Body of pancreas (tissue), 4 donors: Measurements from ENCODE around the gene SYNPR. TPM values are rescaled to one million over a fixed set of nuclear protein-coding genes. Genes with fewer than 3 reads are reported as not detected.

Source experiments
- ATAC-seq: fragments of 150-250 bp; one replicate; pipeline ENCODE4 v1.9.1; 2016
- DNase-seq, 4 donors: peaks; one replicate each; pipeline ENCODE4 v3.0.0-alpha.2; 2019
- H3K27ac ChIP-seq, 4 donors: fragments of 200-600 bp; sonication (generic); 1 replicate in 3 of 4; 2 replicates in 1 of 4; pipeline versions ENCODE4 v1.5.1 to v1.6.1; 2016 to 2019; ENCODE audit warnings: mild to moderate bottlenecking in 1 of 4, mixed read lengths in 1 of 4, moderate library complexity in 1 of 4
- H3K27me3 ChIP-seq, 2 donors: fragments of 200-600 bp; sonication (generic); one replicate each; pipeline ENCODE4 v1.6.0; 2016; ENCODE audit warnings: mild to moderate bottlenecking in 1 of 2
- H3K36me3 ChIP-seq, 2 donors: fragments of 200-600 bp; sonication (generic); replicated peaks in 1 of 2; 2 replicates each; pipeline ENCODE4 v1.5.1; 2016; ENCODE audit warnings: low read depth in 2 of 2; ENCODE audit not compliant: insufficient read depth in 1 of 2
- H3K4me1 ChIP-seq: fragments of 200-600 bp; sonication (generic); one replicate; pipeline ENCODE4 v1.6.0; 2016
- H3K4me3 ChIP-seq, 2 donors: fragments of 200-600 bp; sonication (generic); 1 replicate in 1 of 2; 2 replicates in 1 of 2; pipeline ENCODE4 v1.5.1; 2016 to 2019
- H3K9me3 ChIP-seq, 3 donors: fragments of 200-600 bp; sonication (generic); 1 replicate in 2 of 3; 2 replicates in 1 of 3; pipeline ENCODE4 v1.5.1; 2016
- POLR2A ChIP-seq, 3 donors: fragments of 450-650 bp; IDR thresholded peaks; one replicate each; pipeline ENCODE4 v1.6.1; 2016; ENCODE audit warnings: antibody characterized with exemption in 3 of 3, mild to moderate bottlenecking in 2 of 3
- WGBS, 2 donors: methylation state at CpG; one replicate each; pipeline ENCODE4 v1.1.5; 2017; 5-methylcytosine and 5-hydroxymethylcytosine counted together
- intact Hi-C: fragments of 100-400 bp; cut with DNase I; formaldehyde crosslinking; loops from one replicate; pipeline ENCODE4 v1.15.1; 2023
- total RNA-seq, 2 donors: library from RNA; depleted of rRNA; stranded (reverse); fragments of >200 nt; gene quantifications; one replicate each; pipeline ENCODE4 v1.1.0, GENCODE V29; 2016
- TF ChIP-seq, protein P1 (sequence below), 7 experiments: fragments of 450-650 bp in 4 of 7; fragments of 200-600 bp in 3 of 7; sonication (generic) in 3 of 7; IDR thresholded peaks; one replicate each; pipeline ENCODE4 v1.5.1; 2016 to 2019; ENCODE audit warnings: antibody characterized with exemption in 7 of 7

Gene SYNPR
- total RNA-seq, 2 donors from 2014 or later: 0.52 TPM; not detected in 1

DNA sequence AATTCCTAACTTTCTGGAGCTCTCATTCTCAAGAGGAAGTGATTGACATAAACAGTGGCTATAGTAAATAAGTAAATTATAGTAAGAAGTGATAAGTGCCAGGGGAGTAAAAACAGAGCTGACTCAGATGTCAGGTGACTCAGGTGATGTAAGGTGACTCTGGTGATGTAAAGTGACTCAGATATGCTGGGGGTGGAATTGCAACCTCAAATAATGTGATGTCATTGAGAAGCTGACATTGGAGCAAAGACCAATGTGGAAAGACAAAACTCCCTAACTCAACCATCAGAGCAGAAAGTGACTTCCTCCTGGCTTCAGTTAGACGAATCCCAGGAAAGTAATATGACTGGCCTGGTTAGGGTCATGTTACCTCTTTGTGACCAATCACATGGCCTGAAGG is 230.2 kb downstream of the SYNPR start:
- DNase-seq (peak in 1 of 4 donors; percentile 5), ATAC-seq (peak; percentile 27)
- H3K27me3 ChIP-seq: no peaks in the 10 kb centered on the region
- intact Hi-C loops: no loop called here
- TF ChIP-seq, protein P1, sequence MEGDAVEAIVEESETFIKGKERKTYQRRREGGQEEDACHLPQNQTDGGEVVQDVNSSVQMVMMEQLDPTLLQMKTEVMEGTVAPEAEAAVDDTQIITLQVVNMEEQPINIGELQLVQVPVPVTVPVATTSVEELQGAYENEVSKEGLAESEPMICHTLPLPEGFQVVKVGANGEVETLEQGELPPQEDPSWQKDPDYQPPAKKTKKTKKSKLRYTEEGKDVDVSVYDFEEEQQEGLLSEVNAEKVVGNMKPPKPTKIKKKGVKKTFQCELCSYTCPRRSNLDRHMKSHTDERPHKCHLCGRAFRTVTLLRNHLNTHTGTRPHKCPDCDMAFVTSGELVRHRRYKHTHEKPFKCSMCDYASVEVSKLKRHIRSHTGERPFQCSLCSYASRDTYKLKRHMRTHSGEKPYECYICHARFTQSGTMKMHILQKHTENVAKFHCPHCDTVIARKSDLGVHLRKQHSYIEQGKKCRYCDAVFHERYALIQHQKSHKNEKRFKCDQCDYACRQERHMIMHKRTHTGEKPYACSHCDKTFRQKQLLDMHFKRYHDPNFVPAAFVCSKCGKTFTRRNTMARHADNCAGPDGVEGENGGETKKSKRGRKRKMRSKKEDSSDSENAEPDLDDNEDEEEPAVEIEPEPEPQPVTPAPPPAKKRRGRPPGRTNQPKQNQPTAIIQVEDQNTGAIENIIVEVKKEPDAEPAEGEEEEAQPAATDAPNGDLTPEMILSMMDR (IDR thresholded peaks at IDR 0.05): no peak
- no peak for TF ChIP-seq POLR2A (IDR thresholded peaks at IDR 0.05)
- H3K36me3 ChIP-seq: no peaks in the 10 kb centered on the region
- no peaks in the 10 kb centered on the region for H3K9me3 ChIP-seq
- no peak overlapping the region for H3K4me3 ChIP-seq
- no peak overlapping the region for H3K27ac ChIP-seq
- H3K4me1 ChIP-seq: no peaks in the 10 kb centered on the region
- WGBS, 2 donors: 74 to 78% methylated on average over 1 of the region's 1 CpG

DNA sequence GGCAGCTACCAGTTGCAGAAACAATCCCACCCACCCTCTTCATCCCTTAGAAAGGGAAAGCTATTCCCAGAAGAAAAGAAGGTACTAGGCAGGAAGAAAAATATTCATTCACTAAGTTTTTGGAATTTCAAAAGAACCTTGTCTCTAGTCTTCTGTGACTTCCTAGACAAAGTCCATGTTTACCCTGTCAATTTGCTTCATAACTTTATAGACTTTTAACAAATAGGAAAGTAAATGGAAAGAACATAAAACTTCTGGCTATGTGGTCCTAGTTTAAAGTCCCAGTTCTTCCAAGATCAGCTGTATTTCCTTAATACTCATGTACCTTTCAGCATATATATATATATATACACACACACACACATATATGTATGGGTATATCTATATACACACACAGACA is 230.7 kb downstream of the SYNPR start:
- H3K9me3 ChIP-seq: no peaks in the 10 kb centered on the region
- H3K27ac ChIP-seq: no peak overlapping the region
- H3K4me1 ChIP-seq: no peaks in the 10 kb centered on the region
- H3K36me3 ChIP-seq: no peaks in the 10 kb centered on the region
- intact Hi-C loops: no loop called here
- DNase-seq: no peak
- no peak overlapping the region for H3K4me3 ChIP-seq
- ATAC-seq: no peak
- H3K27me3 ChIP-seq: no peaks in the 10 kb centered on the region
- TF ChIP-seq POLR2A (IDR thresholded peaks at IDR 0.05): no peak
- TF ChIP-seq, protein P1 (IDR thresholded peaks at IDR 0.05): no peak

DNA sequence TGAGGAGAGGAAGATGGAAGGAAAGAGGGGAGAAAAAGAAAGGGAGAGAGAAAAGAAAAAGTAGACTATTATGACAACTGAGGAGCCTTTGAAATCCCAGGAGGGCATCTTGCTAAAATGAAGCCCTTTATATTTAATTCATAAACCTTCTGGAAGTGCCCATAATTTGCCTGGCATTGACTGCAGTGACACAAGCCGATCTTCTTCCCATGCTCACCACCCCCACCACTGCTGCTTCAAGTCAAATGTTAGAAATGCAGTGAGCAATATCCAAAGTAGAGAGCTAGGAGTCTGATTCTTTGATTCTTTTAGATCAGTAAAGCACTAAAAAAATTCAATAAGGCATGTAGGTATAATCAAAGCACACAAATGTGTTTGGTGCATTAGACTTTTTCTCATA is 235.7 kb downstream of the SYNPR start:
- Histone ChIP-seq H3K36me3 (no peaks in the 10 kb centered on the region), H3K4me3 (no peak overlapping the region), H3K9me3 (no peaks in the 10 kb centered on the region), H3K4me1 (no peaks in the 10 kb centered on the region), H3K27ac (no peak overlapping the region), H3K27me3 (no peaks in the 10 kb centered on the region)
- intact Hi-C loops: no loop called here
- 86 to 92% methylated on average over 1 of the region's 1 CpG for WGBS, 2 donors
- no peak for TF ChIP-seq POLR2A (IDR thresholded peaks at IDR 0.05)
- TF ChIP-seq, protein P1 (IDR thresholded peaks at IDR 0.05): no peak
- ATAC-seq (no peak), DNase-seq (no peak)

DNA sequence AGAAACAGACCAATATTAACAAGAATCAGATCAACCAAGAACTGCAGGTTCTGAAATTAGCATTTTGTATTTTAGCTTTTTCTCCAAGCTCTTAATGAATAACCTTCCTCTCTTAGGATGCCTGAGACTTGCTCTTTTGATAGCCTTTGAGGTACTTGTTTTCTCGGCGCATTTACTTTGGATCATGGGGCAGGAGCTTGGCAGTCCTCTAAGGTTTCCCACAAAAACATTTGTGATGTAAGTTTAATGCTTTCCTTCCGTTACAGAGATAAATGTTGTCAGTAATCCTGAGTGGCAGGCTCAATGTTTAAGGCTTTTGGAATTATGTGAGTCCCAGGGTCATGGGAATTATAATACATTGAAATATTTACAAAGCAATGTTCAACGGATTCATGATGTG is 236.6 kb downstream of the SYNPR start:
- Histone ChIP-seq H3K9me3 (no peaks in the 10 kb centered on the region), H3K36me3 (no peaks in the 10 kb centered on the region), H3K27ac (no peak overlapping the region), H3K27me3 (no peaks in the 10 kb centered on the region), H3K4me1 (no peaks in the 10 kb centered on the region), H3K4me3 (no peak overlapping the region)
- no peak for TF ChIP-seq POLR2A (IDR thresholded peaks at IDR 0.05)
- TF ChIP-seq, protein P1 (IDR thresholded peaks at IDR 0.05): no peak
- no peak for ATAC-seq
- intact Hi-C loops: no loop called here
- no peak for DNase-seq
- WGBS, 2 donors: 77 to 83% methylated on average over 4 of the region's 4 CpGs

DNA sequence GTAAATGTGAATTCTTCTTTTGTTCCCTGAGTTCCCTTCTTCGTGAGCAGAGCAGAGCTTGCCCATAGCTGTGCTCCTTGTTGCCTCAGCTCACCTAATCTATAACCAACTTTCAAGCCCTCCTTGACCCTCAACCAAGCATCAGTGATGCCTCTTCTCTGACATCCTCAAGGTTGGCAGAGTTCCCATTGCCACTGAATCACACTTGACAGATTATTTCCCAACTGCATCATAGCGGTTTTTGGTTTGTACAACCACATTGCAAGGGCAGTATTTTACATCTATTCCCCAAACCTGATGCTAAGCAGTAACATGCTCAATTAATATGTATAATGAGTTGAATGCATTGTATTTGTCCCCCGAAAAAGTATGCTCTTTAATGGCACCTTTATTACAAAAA is 241.3 kb downstream of the SYNPR start:
- Histone ChIP-seq H3K9me3 (no peaks in the 10 kb centered on the region), H3K27me3 (no peaks in the 10 kb centered on the region), H3K4me1 (no peaks in the 10 kb centered on the region), H3K27ac (no peak overlapping the region), H3K36me3 (no peaks in the 10 kb centered on the region), H3K4me3 (no peak overlapping the region)
- intact Hi-C loops: no loop called here
- no peak for TF ChIP-seq POLR2A (IDR thresholded peaks at IDR 0.05)
- TF ChIP-seq, protein P1 (IDR thresholded peaks at IDR 0.05): no peak
- DNase-seq (no peak), ATAC-seq (no peak)
- WGBS, 2 donors: 75 to 80% methylated on average over 3 of the region's 3 CpGs
